Upper lobe of left lung (tissue), 4 donors: ENCODE measurements around the gene IPCEF1.

Source experiments
- POLR2AphosphoS5 ChIP-seq, 2 donors: sonication (generic); formaldehyde crosslinking; IDR thresholded peaks; one replicate each; pipeline ENCODE4 v1.5.1; 2017; ENCODE audit warnings: antibody characterized with exemption in 2 of 2
- TF ChIP-seq, protein P1 (sequence below), 6 experiments: fragments of 450-650 bp in 4 of 6; fragments of 200-600 bp in 2 of 6; sonication (generic) in 2 of 6; IDR thresholded peaks; one replicate each; pipeline ENCODE4 v1.5.1; 2016 to 2019; ENCODE audit warnings: antibody characterized with exemption in 6 of 6

- TF ChIP-seq POLR2AphosphoS5 (IDR thresholded peaks at IDR 0.05), result no peak
- TF ChIP-seq, protein P1, sequence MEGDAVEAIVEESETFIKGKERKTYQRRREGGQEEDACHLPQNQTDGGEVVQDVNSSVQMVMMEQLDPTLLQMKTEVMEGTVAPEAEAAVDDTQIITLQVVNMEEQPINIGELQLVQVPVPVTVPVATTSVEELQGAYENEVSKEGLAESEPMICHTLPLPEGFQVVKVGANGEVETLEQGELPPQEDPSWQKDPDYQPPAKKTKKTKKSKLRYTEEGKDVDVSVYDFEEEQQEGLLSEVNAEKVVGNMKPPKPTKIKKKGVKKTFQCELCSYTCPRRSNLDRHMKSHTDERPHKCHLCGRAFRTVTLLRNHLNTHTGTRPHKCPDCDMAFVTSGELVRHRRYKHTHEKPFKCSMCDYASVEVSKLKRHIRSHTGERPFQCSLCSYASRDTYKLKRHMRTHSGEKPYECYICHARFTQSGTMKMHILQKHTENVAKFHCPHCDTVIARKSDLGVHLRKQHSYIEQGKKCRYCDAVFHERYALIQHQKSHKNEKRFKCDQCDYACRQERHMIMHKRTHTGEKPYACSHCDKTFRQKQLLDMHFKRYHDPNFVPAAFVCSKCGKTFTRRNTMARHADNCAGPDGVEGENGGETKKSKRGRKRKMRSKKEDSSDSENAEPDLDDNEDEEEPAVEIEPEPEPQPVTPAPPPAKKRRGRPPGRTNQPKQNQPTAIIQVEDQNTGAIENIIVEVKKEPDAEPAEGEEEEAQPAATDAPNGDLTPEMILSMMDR (IDR thresholded peaks at IDR 0.05), result no peak
These were observed 55.4 kb downstream of the IPCEF1 start for GRCh38 chr6:154301086-154301625.
